SK-N-MC (cell line): ENCODE results near the gene DISP2.

Source experiments
- EZH2 ChIP-seq: fragments of 200-600 bp; sonication (generic); IDR thresholded peaks from one replicate; pipeline ENCODE4 v1.6.1; 2017; ENCODE audit warnings: antibody characterized with exemption
- FOXP2 ChIP-seq: optimal IDR thresholded peaks from 2 replicates; pipeline ENCODE3; 2011; ENCODE audit warnings: mild to moderate bottlenecking, moderate library complexity; ENCODE audit not compliant: insufficient read depth; ENCODE audit errors: extremely low read length, control extremely low read depth
- POLR2AphosphoS5 ChIP-seq: IDR thresholded peaks from 2 replicates; pipeline ENCODE4 v1.6.1; 2012; ENCODE audit warnings: mild to moderate bottlenecking, low read depth, low read length, borderline replicate concordance

DNA sequence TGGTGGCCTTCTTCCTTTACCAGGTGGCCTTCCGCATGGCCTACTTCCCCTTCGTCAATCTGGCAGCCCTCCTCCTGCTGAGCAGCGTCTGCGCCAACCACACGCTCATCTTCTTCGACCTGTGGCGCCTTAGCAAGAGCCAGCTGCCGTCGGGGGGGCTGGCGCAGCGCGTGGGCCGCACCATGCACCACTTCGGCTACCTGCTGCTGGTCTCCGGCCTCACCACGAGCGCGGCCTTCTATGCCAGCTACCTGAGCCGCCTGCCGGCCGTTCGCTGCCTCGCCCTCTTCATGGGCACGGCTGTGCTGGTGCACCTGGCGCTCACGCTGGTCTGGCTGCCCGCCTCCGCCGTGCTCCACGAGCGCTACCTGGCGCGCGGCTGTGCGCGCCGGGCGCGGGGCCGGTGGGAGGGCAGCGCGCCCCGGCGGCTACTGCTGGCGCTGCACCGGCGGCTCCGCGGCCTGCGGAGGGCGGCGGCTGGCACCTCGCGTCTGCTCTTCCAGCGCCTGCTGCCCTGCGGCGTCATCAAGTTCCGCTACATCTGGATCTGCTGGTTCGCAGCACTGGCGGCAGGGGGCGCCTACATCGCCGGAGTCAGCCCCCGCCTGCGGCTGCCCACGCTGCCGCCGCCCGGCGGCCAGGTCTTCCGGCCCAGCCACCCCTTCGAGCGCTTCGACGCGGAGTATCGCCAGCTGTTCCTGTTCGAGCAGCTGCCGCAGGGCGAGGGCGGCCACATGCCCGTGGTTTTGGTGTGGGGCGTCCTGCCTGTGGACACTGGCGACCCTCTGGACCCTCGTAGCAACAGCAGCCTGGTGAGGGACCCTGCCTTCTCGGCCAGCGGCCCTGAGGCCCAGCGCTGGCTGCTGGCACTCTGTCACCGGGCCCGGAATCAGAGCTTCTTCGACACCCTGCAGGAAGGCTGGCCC lies 9.9 kb downstream of the DISP2 start:
- TF ChIP-seq POLR2AphosphoS5 (no peak), EZH2 (no peak), FOXP2 (peak; percentile 62)
